Measurements from ENCODE around the gene MSRB3.

- TF ChIP-seq CTCF (IDR thresholded peaks at IDR 0.05) = no peak
- TF ChIP-seq EP300 (IDR thresholded peaks at IDR 0.05) = no peak
Measured at GRCh38 chr12:65494537-65494936, 216.1 kb downstream of the MSRB3 start.
